GM23338 (cell line): ENCODE data around the gene ERI2.

ENCODE experiments used
- CREB1 ChIP-seq: fragments of 250-450 bp; sonication (Bioruptor Pico); IDR thresholded peaks from 2 replicates; pipeline ENCODE4 v1.5.0; 2020; ENCODE audit warnings: low read depth, mild to moderate bottlenecking, moderate library complexity
- CTCF ChIP-seq, 2 experiments: fragments of 200-600 bp in 1 of 2; sonication (generic) in 1 of 2; conservative IDR thresholded peaks; 2 replicates each; pipeline versions ENCODE4 v1.5.1 to v1.6.1; 2016 to 2017; ENCODE audit warnings: antibody characterized with exemption in 2 of 2, low read depth in 2 of 2, mild to moderate bottlenecking in 2 of 2, moderate library complexity in 1 of 2
- EZH2 ChIP-seq: fragments of 200-600 bp; sonication (generic); IDR thresholded peaks from one replicate; pipeline ENCODE4 v1.8.0; 2017; ENCODE audit warnings: antibody characterized with exemption, mild to moderate bottlenecking, low read depth; ENCODE audit not compliant: unreplicated experiment
- EZH2phosphoT487 ChIP-seq: fragments of 200-600 bp; sonication (generic); IDR thresholded peaks from one replicate; pipeline ENCODE4 v1.8.1; 2018; ENCODE audit warnings: antibody characterized with exemption; ENCODE audit not compliant: unreplicated experiment
- JUNB ChIP-seq: IDR thresholded peaks from one replicate; pipeline ENCODE4 v1.6.1; 2016; ENCODE audit warnings: antibody characterized with exemption; ENCODE audit not compliant: unreplicated experiment
- POLR2AphosphoS5 ChIP-seq: IDR thresholded peaks from 2 replicates; pipeline ENCODE4 v1.6.1; 2016; ENCODE audit warnings: antibody characterized with exemption, low read depth
- REST ChIP-seq: IDR thresholded peaks from one replicate; pipeline ENCODE4 v1.6.1; 2018; ENCODE audit warnings: antibody characterized with exemption; ENCODE audit not compliant: unreplicated experiment
- STAT1 ChIP-seq: IDR thresholded peaks from one replicate; pipeline ENCODE4 v1.6.1; 2016; ENCODE audit warnings: antibody characterized with exemption; ENCODE audit not compliant: unreplicated experiment
- ZNF462 ChIP-seq: fragments of 250-450 bp; sonication (Bioruptor Pico); IDR thresholded peaks from 2 replicates; pipeline ENCODE4 v1.5.0; 2020; ENCODE audit warnings: mild to moderate bottlenecking, moderate library complexity

GRCh38 chr16:20849589-20850390 lies 43.5 kb upstream of the ERI2 start:
- TF ChIP-seq CREB1 (CRISPR knock-in tag) (no peak), POLR2AphosphoS5 (no peak), CTCF (conservative IDR thresholded peaks at IDR 0.05; ENCODE audit: low read depth in 2 of 2) (peak; percentile 95 to 99), STAT1 (no peak), REST (no peak), JUNB (no peak), EZH2 (no peak), EZH2phosphoT487 (no peak), ZNF462 (CRISPR knock-in tag) (no peak)
